CD4-positive, CD25-positive, alpha-beta regulatory T cell (primary cell): ENCODE results near the gene INHBB. TPM values are rescaled to one million over a fixed set of nuclear protein-coding genes. Genes with fewer than 3 reads are reported as not detected.
"Not testable (repeated sequence)": the region's sequence is repeated elsewhere in the genome, so short reads cannot be mapped to it uniquely, and the experiment has no call there.

Experiments
- ATAC-seq, 2 donors: fragments of 150-1000 bp; cut with Tn5 transposase; one replicate each; pipeline ENCODE4 v1.10.0; 2021; ENCODE audit warnings: low read depth in 2 of 2, moderate number of reproducible peaks in 2 of 2, moderate library complexity in 1 of 2
- DNase-seq, 3 donors: peaks; one replicate each; pipeline versions ENCODE4 v3.0.0 to v3.0.0-alpha.2; 2012 to 2022; ENCODE audit warnings: mixed read lengths in 1 of 3
- H3K27ac ChIP-seq: one replicate; pipeline ENCODE4 v1.7.0; 2013; ENCODE audit warnings: mild to moderate bottlenecking, low read length; ENCODE audit not compliant: insufficient read depth, poor library complexity, severe bottlenecking
- H3K27me3 ChIP-seq: one replicate; pipeline ENCODE4 v1.7.0; 2013; ENCODE audit warnings: low read length; ENCODE audit not compliant: control insufficient read depth, insufficient read depth
- H3K36me3 ChIP-seq: one replicate; pipeline ENCODE4 v1.7.0; 2013; ENCODE audit warnings: mild to moderate bottlenecking, low read length, moderate library complexity; ENCODE audit not compliant: control insufficient read depth, insufficient read depth
- H3K4me1 ChIP-seq: 2 replicates; pipeline ENCODE4 v1.7.0; 2013; ENCODE audit warnings: mild to moderate bottlenecking, low read length; ENCODE audit not compliant: insufficient read depth, control insufficient read depth, poor library complexity, severe bottlenecking
- H3K4me3 ChIP-seq: one replicate; pipeline ENCODE4 v1.7.0; 2013; ENCODE audit warnings: low read depth, mild to moderate bottlenecking, low read length, moderate library complexity
- H3K9me3 ChIP-seq, 2 experiments: 1 replicate in 1 of 2; 2 replicates in 1 of 2; pipeline ENCODE4 v1.7.0; 2013; ENCODE audit warnings: low read length in 2 of 2, mild to moderate bottlenecking in 1 of 2, moderate library complexity in 1 of 2; ENCODE audit not compliant: control insufficient read depth in 2 of 2
- H3K27ac Mint-ChIP-seq, 3 donors: one replicate each; pipeline ENCODE4 v1.8.0; 2020 to 2022; ENCODE audit warnings: mild to moderate bottlenecking in 3 of 3, mixed read lengths in 3 of 3, moderate library complexity in 2 of 3
- H3K27me3 Mint-ChIP-seq: one replicate; pipeline ENCODE4 v1.8.0; 2022; ENCODE audit warnings: mild to moderate bottlenecking, mixed read lengths
- H3K36me3 Mint-ChIP-seq: one replicate; pipeline ENCODE4 v1.8.0; 2020; ENCODE audit warnings: mixed read lengths
- H3K4me1 Mint-ChIP-seq, 4 donors: one replicate each; pipeline ENCODE4 v1.8.0; 2020 to 2022; ENCODE audit warnings: mixed read lengths in 4 of 4, mild to moderate bottlenecking in 1 of 4
- H3K4me3 Mint-ChIP-seq, 4 donors: one replicate each; pipeline ENCODE4 v1.8.0; 2020 to 2022; ENCODE audit warnings: mild to moderate bottlenecking in 4 of 4, mixed read lengths in 4 of 4, moderate library complexity in 3 of 4
- H3K9me3 Mint-ChIP-seq, 7 donors: one replicate each; pipeline ENCODE4 v1.8.0; 2020 to 2022; ENCODE audit warnings: mixed read lengths in 7 of 7, mild to moderate bottlenecking in 3 of 7, moderate library complexity in 2 of 7
- polyA plus RNA-seq, 4 donors: library from polyadenylated mRNA; unstranded; fragments of 300-500 nt; fragmentation: Illumina TruSeq; gene quantifications; one replicate each; pipeline ENCODE4 v1.2.3, GENCODE V29; 2021
- total RNA-seq: library from RNA; stranded (reverse); gene quantifications from one replicate; pipeline ENCODE4 v1.2.3, GENCODE V29; 2022

The INHBB gene
- total and polyA plus RNA-seq, 5 donors from 2014 or later = not detected

DNA sequence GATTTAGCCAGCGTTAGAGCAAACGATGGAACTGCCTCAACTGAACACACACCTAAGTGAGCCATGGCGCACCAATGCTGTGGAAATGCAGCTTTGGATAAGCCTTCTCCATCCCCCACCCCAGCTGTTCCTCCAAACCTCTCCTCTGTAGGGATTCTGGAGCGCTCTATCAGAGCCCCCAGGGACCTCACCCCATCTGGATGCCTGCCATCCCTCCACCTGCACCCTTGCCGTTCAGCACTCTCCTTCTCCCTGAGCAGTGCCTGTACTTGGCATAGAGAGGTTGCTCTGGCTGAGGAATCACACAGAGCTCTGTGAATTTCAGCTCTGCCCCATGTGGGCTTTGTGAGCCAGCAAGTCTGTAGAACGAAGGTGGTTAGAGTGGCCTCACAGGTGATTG lies 42.8 kb upstream of the INHBB start:
- Mint-ChIP-seq H3K9me3 (no peaks in the 10 kb centered on the region), H3K4me1 (peaks cover 0 to 13% (median 8%) of the 10 kb centered on the region in 4 donors), H3K27ac (peak overlapping the region; percentile 23 to 84 (median 57)), H3K27me3 (no peaks in the 10 kb centered on the region), H3K4me3 (peak overlapping the region in 1 of 4 donors; percentile 1), H3K36me3 (peaks cover 30% of the 10 kb centered on the region)
- Histone ChIP-seq H3K4me1 (no peaks in the 10 kb centered on the region), H3K4me3 (no peak overlapping the region), H3K27ac (no peak overlapping the region), H3K9me3 (no peaks in the 10 kb centered on the region), H3K36me3 (no peaks in the 10 kb centered on the region), H3K27me3 (no peaks in the 10 kb centered on the region)
- DNase-seq (no peak), ATAC-seq (no peak)

GRCh38 chr2:120305296-120305695 lies 40.6 kb upstream of the INHBB start:
- Mint-ChIP-seq H3K36me3 (peaks cover 19% of the 10 kb centered on the region), H3K27ac (no peak overlapping the region), H3K9me3 (no peaks in the 10 kb centered on the region), H3K27me3 (no peaks in the 10 kb centered on the region), H3K4me3 (no peak overlapping the region), H3K4me1 (peaks cover 0 to 9% (median 8%) of the 10 kb centered on the region in 4 donors)
- Histone ChIP-seq H3K27me3 (no peaks in the 10 kb centered on the region), H3K9me3 (no peaks in the 10 kb centered on the region), H3K4me3 (no peak overlapping the region), H3K27ac (no peak overlapping the region), H3K36me3 (no peaks in the 10 kb centered on the region), H3K4me1 (no peaks in the 10 kb centered on the region)
- DNase-seq (no peak), ATAC-seq (no peak)

DNA sequence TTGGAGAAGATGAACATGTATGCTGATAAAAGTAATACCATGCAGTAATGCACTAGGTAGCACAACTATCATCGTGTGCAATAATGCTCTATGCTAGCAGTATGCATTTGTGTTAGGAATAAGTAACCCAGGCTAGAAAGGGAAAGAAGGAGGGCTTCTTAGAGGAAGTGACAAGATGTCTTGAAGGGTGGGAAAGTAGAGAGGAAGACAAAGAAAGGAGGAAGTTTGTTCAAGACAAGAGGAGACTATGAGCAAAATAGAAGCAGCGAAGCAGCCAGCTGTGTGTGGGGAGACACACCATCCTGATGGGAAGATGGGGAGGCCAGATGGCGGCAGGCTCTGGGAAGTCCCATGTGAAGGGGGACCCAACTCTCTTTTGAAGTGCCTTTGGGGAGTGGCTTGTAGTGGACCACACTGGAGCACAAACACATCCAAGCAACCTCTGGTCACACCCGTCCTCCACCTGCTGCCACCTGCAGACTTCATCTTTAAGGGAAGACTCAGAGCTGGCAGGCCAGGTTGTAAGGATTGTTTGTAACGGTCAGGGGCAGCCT lies 39.9 kb upstream of the INHBB start:
- Mint-ChIP-seq H3K27me3 (no peaks in the 10 kb centered on the region), H3K4me3 (no peak overlapping the region), H3K36me3 (peaks cover 19% of the 10 kb centered on the region), H3K27ac (no peak overlapping the region), H3K4me1 (peaks cover 0 to 9% (median 8%) of the 10 kb centered on the region in 4 donors), H3K9me3 (no peaks in the 10 kb centered on the region)
- no peak overlapping the region for H3K27ac ChIP-seq
- H3K4me1 ChIP-seq = no peaks in the 10 kb centered on the region
- no peak for DNase-seq
- no peaks in the 10 kb centered on the region for H3K9me3 ChIP-seq
- H3K27me3 ChIP-seq = no peaks in the 10 kb centered on the region
- no peak for ATAC-seq
- no peak overlapping the region for H3K4me3 ChIP-seq
- H3K36me3 ChIP-seq = no peaks in the 10 kb centered on the region

- no peaks in the 10 kb centered on the region for H3K9me3 ChIP-seq
- peaks cover 13% of the 10 kb centered on the region for H3K36me3 Mint-ChIP-seq
- H3K9me3 Mint-ChIP-seq = no peaks in the 10 kb centered on the region
- H3K4me3 ChIP-seq = no peak overlapping the region
- peaks cover 0 to 7% (median 6%) of the 10 kb centered on the region in 4 donors for H3K4me1 Mint-ChIP-seq
- H3K27ac ChIP-seq = no peak overlapping the region
- no peaks in the 10 kb centered on the region for H3K27me3 Mint-ChIP-seq
- no peaks in the 10 kb centered on the region for H3K36me3 ChIP-seq
- ATAC-seq = no peak
- H3K4me3 Mint-ChIP-seq = no peak overlapping the region
- H3K27me3 ChIP-seq = no peaks in the 10 kb centered on the region
- no peak overlapping the region for H3K27ac Mint-ChIP-seq
- no peaks in the 10 kb centered on the region for H3K4me1 ChIP-seq
- DNase-seq = no peak
Observed at GRCh38 chr2:120307482-120307881, 38.5 kb upstream of the INHBB start.

- H3K27ac ChIP-seq = no peak overlapping the region
- DNase-seq = no peak
- H3K27ac Mint-ChIP-seq = no peak overlapping the region
- no peak for ATAC-seq
- no peaks in the 10 kb centered on the region for H3K36me3 ChIP-seq
- no peaks in the 10 kb centered on the region for H3K9me3 Mint-ChIP-seq
- H3K4me1 Mint-ChIP-seq = peaks cover 4 to 11% (median 5%) of the 10 kb centered on the region in 4 donors
- H3K4me3 ChIP-seq = no peak overlapping the region
- peaks cover 7% of the 10 kb centered on the region for H3K36me3 Mint-ChIP-seq
- peaks cover 8% of the 10 kb centered on the region for H3K4me1 ChIP-seq
- no peak overlapping the region for H3K4me3 Mint-ChIP-seq
- H3K27me3 Mint-ChIP-seq = peaks cover 3% of the 10 kb centered on the region
- no peaks in the 10 kb centered on the region for H3K27me3 ChIP-seq
- H3K9me3 ChIP-seq = no peaks in the 10 kb centered on the region
Observed at GRCh38 chr2:120308038-120308910, 37.7 kb upstream of the INHBB start.

DNA sequence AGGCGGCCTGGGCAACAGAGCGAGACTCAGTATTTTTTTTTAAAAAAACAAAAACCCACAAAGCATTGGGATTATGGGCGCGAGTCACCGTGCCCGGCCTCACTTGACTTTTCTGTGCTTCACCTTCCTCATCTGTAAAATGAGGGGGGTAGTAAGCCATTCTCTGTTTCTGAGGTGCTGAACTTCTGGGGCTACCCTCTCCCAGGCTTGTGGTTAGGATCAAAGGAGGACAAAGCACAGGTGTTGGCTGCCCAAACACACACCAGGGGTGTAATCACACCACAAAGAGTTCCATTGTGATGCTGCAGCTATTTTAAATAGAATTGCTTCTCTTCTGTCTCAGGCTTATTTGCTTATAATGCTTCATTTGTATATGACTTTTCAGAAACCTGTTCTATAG lies 35.8 kb upstream of the INHBB start:
- ATAC-seq (no peak), DNase-seq (no peak)
- Mint-ChIP-seq H3K27me3 (peaks cover 8% of the 10 kb centered on the region), H3K4me1 (peaks cover 6 to 19% (median 16%) of the 10 kb centered on the region in 4 donors), H3K36me3 (no peaks in the 10 kb centered on the region), H3K27ac (peak overlapping the region in 1 of 3 donors; percentile 49), H3K4me3 (no peak overlapping the region), H3K9me3 (no peaks in the 10 kb centered on the region)
- Histone ChIP-seq H3K36me3 (no peaks in the 10 kb centered on the region), H3K9me3 (no peaks in the 10 kb centered on the region), H3K4me3 (no peak overlapping the region), H3K27me3 (no peaks in the 10 kb centered on the region), H3K4me1 (peaks cover 9% of the 10 kb centered on the region), H3K27ac (no peak overlapping the region)

DNA sequence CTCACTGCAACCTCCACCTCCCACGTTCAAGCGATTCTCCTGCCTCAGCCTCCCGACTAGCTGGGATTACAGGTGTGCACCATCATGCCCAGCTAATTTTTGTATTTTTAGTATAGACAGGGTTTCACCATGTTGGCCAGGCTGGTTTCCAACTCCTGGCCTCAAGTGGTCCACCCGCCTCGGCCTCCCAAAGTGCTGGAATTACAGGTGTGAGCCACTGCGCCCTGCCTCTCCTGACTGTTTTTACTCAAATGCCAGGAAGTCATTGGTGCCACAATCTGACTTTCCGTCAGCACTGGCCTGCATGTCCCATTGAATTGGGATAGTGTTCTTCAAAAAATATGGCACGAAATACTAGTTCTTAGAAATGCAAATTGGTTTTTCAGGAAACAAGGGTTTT lies 35.1 kb upstream of the INHBB start:
- Mint-ChIP-seq H3K4me1 (peaks cover 6 to 22% (median 16%) of the 10 kb centered on the region in 4 donors), H3K27ac (peak overlapping the region in 1 of 3 donors; percentile 49)

More for the DNA sequence above, 35.1 kb upstream of the INHBB start:
- H3K9me3 Mint-ChIP-seq, DNase-seq, H3K36me3 ChIP-seq, H3K4me1 ChIP-seq, H3K27ac ChIP-seq, H3K4me3 Mint-ChIP-seq, H3K27me3 ChIP-seq, H3K9me3 ChIP-seq, H3K36me3 Mint-ChIP-seq, ATAC-seq, H3K4me3 ChIP-seq: not testable (repeated sequence)
- H3K27me3 Mint-ChIP-seq = peaks cover 14% of the 10 kb centered on the region
